DOHH2 (cell line): ENCODE measurements around the gene CCDC177.

Experiments
- H3F3A ChIP-seq: fragments of 200-600 bp; sonication (generic), shearing (Covaris generic); 2 replicates; pipeline ENCODE4 v1.6.0; 2016; ENCODE audit warnings: antibody characterized with exemption, mild to moderate bottlenecking; ENCODE audit not compliant: control insufficient read depth, insufficient read depth
- H3K27ac ChIP-seq: fragments of 200-600 bp; sonication (generic); 2 replicates; pipeline ENCODE4 v1.5.1; 2014; ENCODE audit warnings: low read depth, mild to moderate bottlenecking, low read length, moderate library complexity
- H3K27me3 ChIP-seq: fragments of 200-600 bp; sonication (generic); 2 replicates; pipeline ENCODE4 v1.6.1; 2014; ENCODE audit warnings: mild to moderate bottlenecking, low read length, mixed read lengths; ENCODE audit not compliant: control insufficient read depth
- H3K36me3 ChIP-seq: fragments of 200-600 bp; sonication (generic); 2 replicates; pipeline ENCODE4 v1.6.1; 2014; ENCODE audit warnings: mild to moderate bottlenecking, low read length, moderate library complexity, mixed read lengths; ENCODE audit not compliant: control insufficient read depth
- H3K4me1 ChIP-seq: fragments of 200-600 bp; sonication (generic); 2 replicates; pipeline ENCODE4 v1.6.1; 2014; ENCODE audit warnings: mild to moderate bottlenecking, low read length, mixed read lengths; ENCODE audit not compliant: control insufficient read depth
- H3K4me2 ChIP-seq: fragments of 200-600 bp; sonication (generic); 2 replicates; pipeline ENCODE4 v1.6.0; 2014; ENCODE audit warnings: mild to moderate bottlenecking, low read length, moderate library complexity
- H3K4me3 ChIP-seq: fragments of 200-600 bp; sonication (generic); 2 replicates; pipeline ENCODE4 v1.5.1; 2014; ENCODE audit warnings: mild to moderate bottlenecking, low read length, mixed read lengths
- H3K79me2 ChIP-seq: fragments of 200-600 bp; sonication (generic); 2 replicates; pipeline ENCODE4 v1.6.1; 2014; ENCODE audit warnings: mild to moderate bottlenecking, low read length, mixed read lengths; ENCODE audit not compliant: control insufficient read depth
- H3K9me2 ChIP-seq: fragments of 200-600 bp; sonication (generic); replicated peaks from 2 replicates; pipeline ENCODE4 v1.6.1; 2014; ENCODE audit warnings: mild to moderate bottlenecking, low read length, mixed read lengths; ENCODE audit not compliant: control insufficient read depth
- H3K9me3 ChIP-seq: fragments of 200-600 bp; sonication (generic); 2 replicates; pipeline ENCODE4 v1.6.1; 2014; ENCODE audit warnings: antibody characterized with exemption, low read length, mixed read lengths; ENCODE audit not compliant: control insufficient read depth, insufficient read depth
- H4K20me1 ChIP-seq: fragments of 200-600 bp; sonication (generic); 2 replicates; pipeline ENCODE4 v1.6.0; 2014; ENCODE audit warnings: low read depth, mild to moderate bottlenecking, antibody characterized with exemption, low read length, moderate library complexity; ENCODE audit not compliant: control insufficient read depth, insufficient read depth
- EZH2phosphoT487 ChIP-seq: fragments of 200-600 bp; sonication (generic); IDR thresholded peaks from 2 replicates; pipeline ENCODE4 v1.6.1; 2017; ENCODE audit warnings: borderline replicate concordance, mild to moderate bottlenecking, antibody characterized with exemption, low read length, moderate library complexity, mixed read lengths
- TF ChIP-seq, protein P1 (sequence below): fragments of 200-600 bp; sonication (generic); IDR thresholded peaks from one replicate; pipeline ENCODE4 v1.5.1; 2014; ENCODE audit warnings: antibody characterized with exemption, mild to moderate bottlenecking, low read depth, low read length; ENCODE audit not compliant: poor library complexity, severe bottlenecking

The CCDC177 gene

GRCh38 chr14:69553252-69553651 is 21.4 kb downstream of the CCDC177 start:
- Histone ChIP-seq H3F3A (no peaks in the 10 kb centered on the region), H3K27ac (no peak overlapping the region), H3K9me2 (no peaks in the 10 kb centered on the region), H4K20me1 (no peaks in the 10 kb centered on the region), H3K36me3 (no peaks in the 10 kb centered on the region), H3K27me3 (peaks cover 5% of the 10 kb centered on the region; the same call in 1 of the 2 replicates), H3K4me3 (no peak overlapping the region), H3K9me3 (no peaks in the 10 kb centered on the region), H3K4me1 (no peaks in the 10 kb centered on the region), H3K79me2 (no peaks in the 10 kb centered on the region), H3K4me2 (no peak overlapping the region)
- TF ChIP-seq, protein P1, sequence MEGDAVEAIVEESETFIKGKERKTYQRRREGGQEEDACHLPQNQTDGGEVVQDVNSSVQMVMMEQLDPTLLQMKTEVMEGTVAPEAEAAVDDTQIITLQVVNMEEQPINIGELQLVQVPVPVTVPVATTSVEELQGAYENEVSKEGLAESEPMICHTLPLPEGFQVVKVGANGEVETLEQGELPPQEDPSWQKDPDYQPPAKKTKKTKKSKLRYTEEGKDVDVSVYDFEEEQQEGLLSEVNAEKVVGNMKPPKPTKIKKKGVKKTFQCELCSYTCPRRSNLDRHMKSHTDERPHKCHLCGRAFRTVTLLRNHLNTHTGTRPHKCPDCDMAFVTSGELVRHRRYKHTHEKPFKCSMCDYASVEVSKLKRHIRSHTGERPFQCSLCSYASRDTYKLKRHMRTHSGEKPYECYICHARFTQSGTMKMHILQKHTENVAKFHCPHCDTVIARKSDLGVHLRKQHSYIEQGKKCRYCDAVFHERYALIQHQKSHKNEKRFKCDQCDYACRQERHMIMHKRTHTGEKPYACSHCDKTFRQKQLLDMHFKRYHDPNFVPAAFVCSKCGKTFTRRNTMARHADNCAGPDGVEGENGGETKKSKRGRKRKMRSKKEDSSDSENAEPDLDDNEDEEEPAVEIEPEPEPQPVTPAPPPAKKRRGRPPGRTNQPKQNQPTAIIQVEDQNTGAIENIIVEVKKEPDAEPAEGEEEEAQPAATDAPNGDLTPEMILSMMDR, result no peak
- TF ChIP-seq EZH2phosphoT487, result no peak

DNA sequence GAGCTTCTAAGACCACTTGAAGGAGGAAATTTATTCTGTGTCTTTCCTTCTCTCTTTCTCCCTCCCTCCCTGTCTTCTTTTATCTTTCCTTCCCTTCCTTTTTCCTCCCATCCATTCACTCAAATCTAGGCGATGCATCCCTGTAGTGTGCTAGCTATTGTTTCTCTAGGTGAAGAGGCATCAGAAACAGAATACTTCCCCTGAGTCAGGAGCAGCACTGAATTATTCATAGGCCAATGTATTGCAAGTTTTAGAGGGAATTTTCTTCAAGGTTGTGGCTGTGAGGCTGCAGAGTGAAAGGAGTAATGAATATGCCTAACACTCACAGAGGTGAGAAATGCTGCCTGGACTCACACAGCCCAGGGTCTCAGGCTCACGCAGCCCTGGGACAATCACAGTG is 23.2 kb downstream of the CCDC177 start:
- H3F3A ChIP-seq, result no peaks in the 10 kb centered on the region
- H3K4me1 ChIP-seq, result no peaks in the 10 kb centered on the region
- H3K4me3 ChIP-seq, result no peak overlapping the region
- TF ChIP-seq, protein P1, result no peak
- no peak for TF ChIP-seq EZH2phosphoT487
- no peaks in the 10 kb centered on the region for H3K36me3 ChIP-seq
- H3K27ac ChIP-seq, result no peak overlapping the region
- no peaks in the 10 kb centered on the region for H3K9me3 ChIP-seq
- H3K9me2 ChIP-seq, result no peaks in the 10 kb centered on the region
- peaks cover 5% of the 10 kb centered on the region; the same call in 1 of the 2 replicates for H3K27me3 ChIP-seq
- H3K4me2 ChIP-seq, result no peak overlapping the region
- no peaks in the 10 kb centered on the region for H4K20me1 ChIP-seq
- no peaks in the 10 kb centered on the region for H3K79me2 ChIP-seq

DNA sequence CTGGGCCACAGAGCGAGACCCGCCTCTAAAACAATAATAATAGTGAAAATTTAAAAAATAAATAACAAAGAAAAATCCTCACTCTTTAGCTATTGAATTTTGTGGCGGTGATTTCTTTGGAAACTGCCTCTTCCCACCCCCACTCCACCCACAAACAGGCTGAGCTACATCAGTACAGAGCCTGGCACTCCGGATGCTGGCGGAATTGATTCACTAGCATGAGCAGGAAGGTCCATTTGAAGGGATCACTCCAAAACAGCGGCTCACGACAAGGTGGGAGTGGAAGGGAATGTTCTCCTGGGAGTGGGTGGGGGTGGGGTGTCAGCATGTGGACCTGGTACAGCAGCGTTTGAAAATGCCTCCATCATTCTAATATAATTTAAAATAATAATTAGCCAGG is 26.1 kb downstream of the CCDC177 start:
- Histone ChIP-seq H3K9me3 (no peaks in the 10 kb centered on the region), H3K79me2 (no peaks in the 10 kb centered on the region), H3K4me1 (no peaks in the 10 kb centered on the region), H3K4me3 (no peak overlapping the region), H3K27me3 (peaks cover 14% of the 10 kb centered on the region), H4K20me1 (no peaks in the 10 kb centered on the region), H3F3A (no peaks in the 10 kb centered on the region), H3K9me2 (no peaks in the 10 kb centered on the region), H3K27ac (no peak overlapping the region), H3K36me3 (no peaks in the 10 kb centered on the region), H3K4me2 (no peak overlapping the region)
- no peak for TF ChIP-seq EZH2phosphoT487
- TF ChIP-seq, protein P1, result no peak
